Measurements from ENCODE around the gene ATP8B1. TPM values are rescaled to one million over a fixed set of nuclear protein-coding genes. Genes with fewer than 3 reads are reported as not detected.

ATP8B1 gene
- total and polyA plus RNA-seq, 7 donors, result 8.1 to 94.1 (median 18.0) TPM

DNA sequence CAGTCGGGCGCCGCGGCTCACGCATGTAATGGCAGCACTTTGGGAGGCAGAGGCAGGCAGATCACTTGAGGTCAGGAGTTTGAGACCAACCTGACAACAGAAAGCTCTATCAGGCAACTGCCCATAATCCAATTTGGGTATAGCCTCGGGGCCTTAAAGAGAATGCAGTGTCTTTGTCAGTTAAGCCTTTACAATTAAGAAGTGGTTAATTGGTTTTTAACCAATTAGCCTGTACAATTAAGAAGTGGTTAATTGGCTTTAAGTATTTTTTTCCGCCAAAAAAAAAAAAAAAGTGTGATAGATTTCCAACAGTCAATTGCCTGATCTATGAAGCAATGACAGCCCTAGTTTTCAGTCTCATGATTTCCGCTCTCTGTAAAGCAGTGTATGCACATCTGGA, 106.8 kb downstream of the ATP8B1 start:
- Histone ChIP-seq H3K4me1 (peaks cover 0 to 26% (median 19%) of the 10 kb centered on the region in 4 donors), H3K27ac (no peak overlapping the region), H3K9me3 (no peaks in the 10 kb centered on the region), H3K27me3 (no peaks in the 10 kb centered on the region), H3K36me3 (peaks cover 0 to 15% (median 0%) of the 10 kb centered on the region in 4 donors), H3K4me3 (no peak overlapping the region)
- 93 to 94% methylated on average over 8 of the region's 8 CpGs for WGBS, 2 donors
- DNase-seq, result no peak
- TF ChIP-seq POLR2A (IDR thresholded peaks at IDR 0.05) (no peak), POLR2AphosphoS5 (IDR thresholded peaks at IDR 0.05) (no peak), EP300 (IDR thresholded peaks at IDR 0.05) (no peak)
- TF ChIP-seq, protein P1, sequence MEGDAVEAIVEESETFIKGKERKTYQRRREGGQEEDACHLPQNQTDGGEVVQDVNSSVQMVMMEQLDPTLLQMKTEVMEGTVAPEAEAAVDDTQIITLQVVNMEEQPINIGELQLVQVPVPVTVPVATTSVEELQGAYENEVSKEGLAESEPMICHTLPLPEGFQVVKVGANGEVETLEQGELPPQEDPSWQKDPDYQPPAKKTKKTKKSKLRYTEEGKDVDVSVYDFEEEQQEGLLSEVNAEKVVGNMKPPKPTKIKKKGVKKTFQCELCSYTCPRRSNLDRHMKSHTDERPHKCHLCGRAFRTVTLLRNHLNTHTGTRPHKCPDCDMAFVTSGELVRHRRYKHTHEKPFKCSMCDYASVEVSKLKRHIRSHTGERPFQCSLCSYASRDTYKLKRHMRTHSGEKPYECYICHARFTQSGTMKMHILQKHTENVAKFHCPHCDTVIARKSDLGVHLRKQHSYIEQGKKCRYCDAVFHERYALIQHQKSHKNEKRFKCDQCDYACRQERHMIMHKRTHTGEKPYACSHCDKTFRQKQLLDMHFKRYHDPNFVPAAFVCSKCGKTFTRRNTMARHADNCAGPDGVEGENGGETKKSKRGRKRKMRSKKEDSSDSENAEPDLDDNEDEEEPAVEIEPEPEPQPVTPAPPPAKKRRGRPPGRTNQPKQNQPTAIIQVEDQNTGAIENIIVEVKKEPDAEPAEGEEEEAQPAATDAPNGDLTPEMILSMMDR (IDR thresholded peaks at IDR 0.05), result no peak
- intact Hi-C loops (cut with DNase I), result no loop called here

- no peak for DNase-seq
- H3K27me3 ChIP-seq, result no peaks in the 10 kb centered on the region
- 25 to 63% methylated on average over 3 of the region's 3 CpGs for WGBS, 2 donors
- no peak overlapping the region for H3K27ac ChIP-seq
- H3K9me3 ChIP-seq, result no peaks in the 10 kb centered on the region
- no peak overlapping the region for H3K4me3 ChIP-seq
- intact Hi-C loops (cut with DNase I), result no loop called here
- H3K4me1 ChIP-seq, result peaks cover 0 to 6% (median 0%) of the 10 kb centered on the region in 4 donors
- TF ChIP-seq, protein P1 (IDR thresholded peaks at IDR 0.05), result no peak
- TF ChIP-seq POLR2A (IDR thresholded peaks at IDR 0.05) (no peak), POLR2AphosphoS5 (IDR thresholded peaks at IDR 0.05) (no peak), EP300 (IDR thresholded peaks at IDR 0.05) (no peak)
- H3K36me3 ChIP-seq, result peaks cover 0 to 29% (median 3%) of the 10 kb centered on the region in 4 donors
Measured at GRCh38 chr18:57691363-57691762, 111.8 kb downstream of the ATP8B1 start.

DNA sequence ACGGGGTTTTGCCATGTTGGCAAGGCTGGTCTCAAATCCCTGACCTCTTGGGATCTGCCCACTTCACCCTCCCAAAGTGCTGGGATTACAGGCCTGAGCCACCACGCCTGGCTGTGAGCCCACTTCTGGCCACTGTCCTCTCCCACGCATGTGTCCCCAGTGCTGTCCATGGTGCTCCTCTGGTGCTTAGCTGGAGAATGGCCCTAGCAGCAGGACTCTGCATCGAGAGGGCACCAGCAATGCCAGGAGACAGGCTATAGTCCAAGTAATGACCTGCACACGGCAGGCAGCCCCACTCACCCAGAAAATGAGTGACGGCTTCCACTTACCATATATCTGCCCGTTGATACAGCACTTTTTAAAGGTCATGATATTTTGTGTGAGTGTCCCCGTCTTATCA, 115.1 kb downstream of the ATP8B1 start:
- WGBS, 2 donors, result 89 to 93% methylated on average over 8 of the region's 8 CpGs
- H3K4me3 ChIP-seq, result no peak overlapping the region
- H3K27ac ChIP-seq, result no peak overlapping the region
- no peaks in the 10 kb centered on the region for H3K9me3 ChIP-seq
- peaks cover 0 to 33% (median 9%) of the 10 kb centered on the region in 4 donors for H3K36me3 ChIP-seq
- no peaks in the 10 kb centered on the region for H3K4me1 ChIP-seq
- TF ChIP-seq EP300 (IDR thresholded peaks at IDR 0.05) (no peak), POLR2A (IDR thresholded peaks at IDR 0.05) (no peak), POLR2AphosphoS5 (IDR thresholded peaks at IDR 0.05) (no peak)
- TF ChIP-seq, protein P1 (IDR thresholded peaks at IDR 0.05), result no peak
- DNase-seq, result no peak
- no peaks in the 10 kb centered on the region for H3K27me3 ChIP-seq
- intact Hi-C loops (cut with DNase I), result no loop called here

- Histone ChIP-seq H3K36me3 (peaks cover 0 to 18% (median 11%) of the 10 kb centered on the region in 4 donors), H3K9me3 (no peaks in the 10 kb centered on the region), H3K27me3 (no peaks in the 10 kb centered on the region), H3K4me3 (no peak overlapping the region), H3K27ac (no peak overlapping the region), H3K4me1 (no peaks in the 10 kb centered on the region)
- intact Hi-C loops (cut with DNase I), result no loop called here
- TF ChIP-seq, protein P1 (IDR thresholded peaks at IDR 0.05), result no peak
- TF ChIP-seq POLR2AphosphoS5 (IDR thresholded peaks at IDR 0.05), result no peak
- no peak for TF ChIP-seq EP300 (IDR thresholded peaks at IDR 0.05)
- TF ChIP-seq POLR2A (IDR thresholded peaks at IDR 0.05), result no peak
- DNase-seq, result no peak
Measured at GRCh38 chr18:57683470-57683869, 119.6 kb downstream of the ATP8B1 start.
